Colonic mucosa (tissue), 4 donors: ENCODE data around the gene S100A4. TPM values are rescaled to one million over a fixed set of nuclear protein-coding genes. Genes with fewer than 3 reads are reported as not detected.
"Not testable (repeated sequence)": the region's sequence is repeated elsewhere in the genome, so short reads cannot be mapped to it uniquely, and the experiment has no call there.

Source experiments
- DNase-seq: peaks from one replicate; pipeline ENCODE4 v3.0.0-alpha.2; 2020
- H3K27ac ChIP-seq: fragments of 200-600 bp; one replicate; pipeline ENCODE4 v1.8.0; 2021
- H3K27me3 ChIP-seq: fragments of 200-600 bp; one replicate; pipeline ENCODE4 v1.8.0; 2021
- H3K36me3 ChIP-seq: fragments of 200-600 bp; one replicate; pipeline ENCODE4 v1.8.0; 2021
- H3K4me1 ChIP-seq: fragments of 200-600 bp; one replicate; pipeline ENCODE4 v1.8.0; 2021; ENCODE audit warnings: mild to moderate bottlenecking
- H3K4me3 ChIP-seq: fragments of 200-600 bp; one replicate; pipeline ENCODE4 v1.8.0; 2021
- H3K9ac ChIP-seq, 2 donors: one replicate each; pipeline ENCODE4 v1.7.0; 2013; ENCODE audit warnings: control low read depth in 2 of 2, low read depth in 2 of 2, low read length in 2 of 2
- H3K9me3 ChIP-seq: fragments of 200-600 bp; one replicate; pipeline ENCODE4 v1.8.0; 2021
- CTCF ChIP-seq: fragments of 200-600 bp; IDR thresholded peaks from one replicate; pipeline ENCODE4 v1.8.0; 2022; ENCODE audit warnings: antibody characterized with exemption, mild to moderate bottlenecking
- intact Hi-C: fragments of 100-400 bp; cut with DNase I; formaldehyde crosslinking; loops from one replicate; pipeline ENCODE4 v1.14.1; 2022
- total RNA-seq, 2 donors: library from RNA; stranded (reverse); fragmentation: NEBNext Ultra II Directional in 1 of 2; extraction: Animal tissue kit (Norgen Biotek cat#: 25700) in 1 of 2; gene quantifications; one replicate each; pipeline ENCODE4 v1.2.1, GENCODE V29; 2021
- donor health status: healthy.
- donor health status: DM: no; HTN: no; CAD: no.
- donor health status: DM: no; HTN: no; CAD: no.

The S100A4 gene
- 10 to 100 TPM; 41.8 to 83.8 TPM for total RNA-seq

GRCh38 chr1:153545067-153546055 is at the start of gene S100A4:
Gene S100A4 (minus strand): TSS chr1:153545806. CDS start chr1:153544794, 1,012 bp downstream.
- Histone ChIP-seq H3K9ac (peak within 1 kb of the TSS; percentile 68 to 77), H3K27me3 (no peaks in the 10 kb centered on the region), H3K36me3 (no peaks in the 10 kb centered on the region), H3K4me3 (peak within 1 kb of the TSS; percentile 32), H3K9me3 (no peaks in the 10 kb centered on the region), H3K27ac (peak within 1 kb of the TSS; percentile 91), H3K4me1 (peaks cover 32% of the 10 kb centered on the region)
- TF ChIP-seq CTCF = no peak
- intact Hi-C loops = no loop called here
- DNase-seq = peak; percentile 99

GRCh38 chr1:153592748-153593147 is 47.1 kb upstream of the S100A4 start:
- no peaks in the 10 kb centered on the region for H3K9me3 ChIP-seq

GRCh38 chr1:153588482-153588881 is 42.9 kb upstream of the S100A4 start:
- no peak for TF ChIP-seq CTCF
- H3K4me1 ChIP-seq = no peaks in the 10 kb centered on the region
- no peak overlapping the region for H3K9ac ChIP-seq
- no peaks in the 10 kb centered on the region for H3K9me3 ChIP-seq
- no peaks in the 10 kb centered on the region for H3K36me3 ChIP-seq
- intact Hi-C loops = no loop called here
- no peak for DNase-seq
- H3K27me3 ChIP-seq = no peaks in the 10 kb centered on the region
- H3K4me3 ChIP-seq = no peak overlapping the region
- H3K27ac ChIP-seq = no peak overlapping the region

More at GRCh38 chr1:153592748-153593147, 47.1 kb upstream of the S100A4 start:
- TF ChIP-seq CTCF = no peak
- Histone ChIP-seq H3K36me3 (no peaks in the 10 kb centered on the region), H3K27me3 (no peaks in the 10 kb centered on the region), H3K9ac (no peak overlapping the region), H3K4me3 (no peak overlapping the region), H3K4me1 (no peaks in the 10 kb centered on the region), H3K27ac (no peak overlapping the region)
- intact Hi-C loops = no loop called here
- DNase-seq = no peak

- H3K27me3 ChIP-seq, H3K4me1 ChIP-seq, H3K4me3 ChIP-seq, H3K9me3 ChIP-seq, H3K27ac ChIP-seq, intact Hi-C loops, H3K36me3 ChIP-seq, H3K9ac ChIP-seq, DNase-seq: not testable (repeated sequence)
Measured at GRCh38 chr1:153588033-153588432, 42.4 kb upstream of the S100A4 start.

GRCh38 chr1:153587314-153587713 is 41.7 kb upstream of the S100A4 start:
- no peak for DNase-seq
- H3K27me3 ChIP-seq = no peaks in the 10 kb centered on the region
- H3K27ac ChIP-seq = no peak overlapping the region
- H3K9ac ChIP-seq = no peak overlapping the region
- H3K4me3 ChIP-seq = no peak overlapping the region
- no peaks in the 10 kb centered on the region for H3K9me3 ChIP-seq
- intact Hi-C loops = no loop called here
- no peaks in the 10 kb centered on the region for H3K4me1 ChIP-seq
- H3K36me3 ChIP-seq = no peaks in the 10 kb centered on the region
- TF ChIP-seq CTCF = no peak

- Histone ChIP-seq H3K4me3 (no peak overlapping the region), H3K9ac (no peak overlapping the region), H3K9me3 (no peaks in the 10 kb centered on the region), H3K27me3 (no peaks in the 10 kb centered on the region), H3K4me1 (no peaks in the 10 kb centered on the region), H3K36me3 (no peaks in the 10 kb centered on the region), H3K27ac (no peak overlapping the region)
- intact Hi-C loops = no loop called here
- no peak for DNase-seq
- no peak for TF ChIP-seq CTCF
Measured at GRCh38 chr1:153586347-153586746, 40.7 kb upstream of the S100A4 start.
